ENCODE measurements around the gene SUCLA2.

The SUCLA2 gene

GRCh38 chr13:47903836-47904235 lies 97.2 kb downstream of the SUCLA2 start:
- no peak for DNase-seq (ENCODE audit: low read depth)

DNA sequence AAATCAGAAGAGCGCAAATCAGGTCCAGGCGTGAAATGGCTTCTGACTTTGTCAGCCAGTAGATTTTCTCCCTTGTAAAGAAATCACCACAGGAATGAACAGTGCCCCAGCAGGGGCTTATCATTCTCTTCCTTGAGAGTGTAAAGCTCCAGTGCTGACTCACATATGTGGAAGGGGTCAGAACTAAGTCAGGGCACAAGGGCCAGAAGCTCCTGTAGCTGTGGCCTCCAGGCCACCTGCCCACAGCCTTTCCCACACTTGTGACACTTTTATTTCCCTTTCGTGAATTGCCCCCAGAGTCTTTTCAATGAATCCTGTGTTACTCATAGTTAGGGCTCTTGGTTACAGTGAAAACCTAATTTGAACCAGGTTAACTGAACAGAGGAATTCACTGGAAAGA lies 99.6 kb downstream of the SUCLA2 start:
- DNase-seq (ENCODE audit: low read depth) = no peak

GRCh38 chr13:47898080-47898479 lies 103.0 kb downstream of the SUCLA2 start:
- DNase-seq (ENCODE audit: low read depth) = no peak

DNA sequence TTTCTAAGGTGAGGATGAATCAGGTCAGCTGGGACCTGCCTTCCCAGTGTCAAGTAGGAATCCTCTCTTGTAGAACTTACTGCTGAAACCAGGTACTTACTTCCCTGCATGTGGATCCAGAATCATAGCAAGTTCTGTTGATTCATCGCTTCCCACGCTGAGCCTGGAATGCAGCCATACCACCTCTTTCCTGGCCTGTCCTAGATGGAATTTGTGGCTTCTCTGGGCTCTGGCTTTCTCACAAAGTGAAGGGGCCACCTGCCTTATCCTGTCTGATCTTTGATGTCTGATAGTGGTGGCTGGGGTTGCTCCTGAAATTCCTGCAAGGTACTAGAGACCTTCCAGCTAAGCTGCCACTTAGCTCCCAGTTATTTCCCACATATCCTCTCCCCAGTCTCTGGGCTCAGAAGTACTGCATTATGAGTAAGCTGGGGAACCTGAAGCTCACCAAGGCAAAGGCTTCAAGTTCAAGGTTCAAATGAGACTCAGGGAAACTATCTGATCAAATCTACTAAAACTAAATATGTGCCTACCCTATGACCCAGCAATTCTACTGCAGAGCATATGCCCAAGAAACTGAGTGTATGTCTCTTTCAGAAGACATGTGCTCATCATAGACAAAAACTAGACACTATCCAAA lies 103.5 kb downstream of the SUCLA2 start:
- no peak for DNase-seq (ENCODE audit: low read depth)

DNA sequence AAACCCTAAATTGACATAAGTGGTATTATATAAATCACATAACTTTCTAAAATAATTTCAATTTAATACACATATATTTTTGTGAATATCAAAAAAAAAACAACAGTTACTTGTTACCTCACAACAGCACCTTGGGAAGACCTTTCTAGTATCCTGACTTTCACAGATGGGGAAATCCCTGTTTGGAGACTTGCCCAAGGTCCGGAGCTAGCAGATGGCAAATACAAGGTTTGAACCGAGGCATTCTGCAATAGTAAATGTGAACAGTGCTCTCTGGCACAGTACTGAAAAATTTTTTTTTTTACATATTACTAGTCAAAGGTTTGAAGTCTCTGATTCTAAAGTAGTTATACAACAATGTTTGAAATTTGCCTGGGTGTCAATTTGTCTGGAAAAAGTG lies 104.5 kb downstream of the SUCLA2 start:
- DNase-seq (ENCODE audit: low read depth) = no peak

DNA sequence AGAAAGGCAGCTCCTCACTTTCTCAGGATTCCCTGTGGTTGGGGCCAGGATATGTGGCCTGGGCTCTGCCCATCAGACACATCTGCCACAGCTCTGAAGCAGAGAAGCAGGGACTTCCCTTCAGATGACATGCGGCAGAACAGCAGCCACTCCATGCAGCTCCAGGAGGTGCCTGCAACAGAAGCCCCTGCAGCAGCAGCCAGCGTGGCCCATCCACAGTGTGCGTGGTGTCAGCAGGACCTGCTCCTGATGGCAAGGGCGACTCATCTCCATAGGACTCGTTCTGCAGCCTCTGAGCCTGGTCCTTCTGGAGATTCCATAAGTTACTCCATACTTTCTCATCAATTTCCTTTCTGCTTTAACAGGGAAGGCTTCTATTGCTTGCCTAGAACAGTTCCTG lies 105.0 kb downstream of the SUCLA2 start:
- DNase-seq (ENCODE audit: low read depth) = no peak

DNA sequence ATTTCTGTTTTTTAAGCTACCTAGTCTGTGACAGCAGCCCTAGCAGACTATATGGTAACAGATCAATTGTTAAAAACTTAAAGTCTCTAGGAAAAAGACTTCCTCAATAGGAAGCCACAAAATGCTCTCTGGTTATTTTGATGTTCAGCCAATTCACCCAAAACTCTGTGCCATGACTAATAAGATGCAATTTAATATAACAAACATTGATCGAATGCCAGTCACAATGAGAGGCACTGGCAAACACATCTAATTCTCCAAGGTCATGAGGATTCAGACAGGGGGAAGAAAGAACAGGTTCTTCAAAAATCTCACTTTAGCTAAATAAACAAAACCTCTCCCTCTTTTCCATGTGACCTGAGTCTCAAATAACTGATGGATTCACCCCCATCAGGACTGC lies 107.5 kb downstream of the SUCLA2 start:
- no peak for DNase-seq (ENCODE audit: low read depth)

All from fibroblast of the conjunctiva (primary cell).